ENCODE results near the gene KLHDC3.

GRCh38 chr6:43054206-43054943 lies 40.3 kb downstream of the KLHDC3 start:
- TF ChIP-seq CREM (IDR thresholded peaks at IDR 0.05; ENCODE audit: low read depth) (no peak), POLR2AphosphoS5 (IDR thresholded peaks at IDR 0.05; ENCODE audit: low read length) (no peak), EZH2 (IDR thresholded peaks at IDR 0.05; ENCODE audit: borderline replicate concordance, control insufficient read depth, low read depth, low read length) (no peak), CTCF (IDR thresholded peaks at IDR 0.05 in 2 of 3, conservative IDR thresholded peaks at IDR 0.05 in 1 of 3; ENCODE audit: control insufficient read depth in 2 of 3, extremely low read depth in 1 of 3, insufficient read depth in 1 of 3, low read depth in 3 of 3, low read length in 3 of 3) (no peak), ETV6 (conservative IDR thresholded peaks at IDR 0.05 in 1 of 2, IDR thresholded peaks at IDR 0.05 in 1 of 2; ENCODE audit: borderline replicate concordance in 1 of 2, low read depth in 1 of 2) (no peak)

Measured in GM12878 (cell line).